ENCODE measurements around the gene KCNG3.
"Not testable (repeated sequence)": the region's sequence is repeated elsewhere in the genome, so short reads cannot be mapped to it uniquely, and the experiment has no call there.

Gene KCNG3

GRCh38 chr2:42407476-42407875 is 86.3 kb downstream of the KCNG3 start:
- H3F3A ChIP-seq (ENCODE audit: control insufficient read depth, insufficient read depth): no peaks in the 10 kb centered on the region
- H3K27me3 ChIP-seq (ENCODE audit: control insufficient read depth, low read length): no peaks in the 10 kb centered on the region
- no peak overlapping the region for H3K4me3 ChIP-seq (ENCODE audit: low read length)
- H4K20me1 ChIP-seq (ENCODE audit: control insufficient read depth, insufficient read depth, low read depth, low read length): no peaks in the 10 kb centered on the region
- no peaks in the 10 kb centered on the region for H3K9me2 ChIP-seq (replicated peaks; ENCODE audit: control insufficient read depth, low read length)
- TF ChIP-seq, protein P1, sequence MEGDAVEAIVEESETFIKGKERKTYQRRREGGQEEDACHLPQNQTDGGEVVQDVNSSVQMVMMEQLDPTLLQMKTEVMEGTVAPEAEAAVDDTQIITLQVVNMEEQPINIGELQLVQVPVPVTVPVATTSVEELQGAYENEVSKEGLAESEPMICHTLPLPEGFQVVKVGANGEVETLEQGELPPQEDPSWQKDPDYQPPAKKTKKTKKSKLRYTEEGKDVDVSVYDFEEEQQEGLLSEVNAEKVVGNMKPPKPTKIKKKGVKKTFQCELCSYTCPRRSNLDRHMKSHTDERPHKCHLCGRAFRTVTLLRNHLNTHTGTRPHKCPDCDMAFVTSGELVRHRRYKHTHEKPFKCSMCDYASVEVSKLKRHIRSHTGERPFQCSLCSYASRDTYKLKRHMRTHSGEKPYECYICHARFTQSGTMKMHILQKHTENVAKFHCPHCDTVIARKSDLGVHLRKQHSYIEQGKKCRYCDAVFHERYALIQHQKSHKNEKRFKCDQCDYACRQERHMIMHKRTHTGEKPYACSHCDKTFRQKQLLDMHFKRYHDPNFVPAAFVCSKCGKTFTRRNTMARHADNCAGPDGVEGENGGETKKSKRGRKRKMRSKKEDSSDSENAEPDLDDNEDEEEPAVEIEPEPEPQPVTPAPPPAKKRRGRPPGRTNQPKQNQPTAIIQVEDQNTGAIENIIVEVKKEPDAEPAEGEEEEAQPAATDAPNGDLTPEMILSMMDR (IDR thresholded peaks at IDR 0.05; ENCODE audit: low read depth, low read length, poor library complexity, severe bottlenecking): no peak
- no peak for TF ChIP-seq EZH2phosphoT487 (IDR thresholded peaks at IDR 0.05; ENCODE audit: borderline replicate concordance, low read length)
- H3K79me2 ChIP-seq (ENCODE audit: control insufficient read depth, low read length): no peaks in the 10 kb centered on the region
- no peak overlapping the region for H3K27ac ChIP-seq (ENCODE audit: low read depth, low read length)
- no peaks in the 10 kb centered on the region for H3K9me3 ChIP-seq (ENCODE audit: control insufficient read depth, insufficient read depth, low read length)
- H3K36me3 ChIP-seq (ENCODE audit: control insufficient read depth, low read length): no peaks in the 10 kb centered on the region
- H3K4me2 ChIP-seq (ENCODE audit: low read length): no peak overlapping the region
- no peaks in the 10 kb centered on the region for H3K4me1 ChIP-seq (ENCODE audit: control insufficient read depth, low read length)

- H4K20me1 ChIP-seq (ENCODE audit: control insufficient read depth, insufficient read depth, low read depth, low read length): no peaks in the 10 kb centered on the region
- no peak overlapping the region for H3K4me3 ChIP-seq (ENCODE audit: low read length)
- no peak for TF ChIP-seq EZH2phosphoT487 (IDR thresholded peaks at IDR 0.05; ENCODE audit: borderline replicate concordance, low read length)
- TF ChIP-seq, protein P1 (IDR thresholded peaks at IDR 0.05; ENCODE audit: low read depth, low read length, poor library complexity, severe bottlenecking): no peak
- peaks cover 3% of the 10 kb centered on the region for H3K27me3 ChIP-seq (ENCODE audit: control insufficient read depth, low read length)
- no peaks in the 10 kb centered on the region for H3K4me1 ChIP-seq (ENCODE audit: control insufficient read depth, low read length)
- H3K36me3 ChIP-seq (ENCODE audit: control insufficient read depth, low read length): no peaks in the 10 kb centered on the region
- no peaks in the 10 kb centered on the region for H3K9me3 ChIP-seq (ENCODE audit: control insufficient read depth, insufficient read depth, low read length)
- no peaks in the 10 kb centered on the region for H3K79me2 ChIP-seq (ENCODE audit: control insufficient read depth, low read length)
- no peak overlapping the region for H3K27ac ChIP-seq (ENCODE audit: low read depth, low read length)
- H3K9me2 ChIP-seq (replicated peaks; ENCODE audit: control insufficient read depth, low read length): no peaks in the 10 kb centered on the region
- H3F3A ChIP-seq (ENCODE audit: control insufficient read depth, insufficient read depth): no peaks in the 10 kb centered on the region
- no peak overlapping the region for H3K4me2 ChIP-seq (ENCODE audit: low read length)
These were observed 89.1 kb downstream of the KCNG3 start for GRCh38 chr2:42404676-42405075.

DNA sequence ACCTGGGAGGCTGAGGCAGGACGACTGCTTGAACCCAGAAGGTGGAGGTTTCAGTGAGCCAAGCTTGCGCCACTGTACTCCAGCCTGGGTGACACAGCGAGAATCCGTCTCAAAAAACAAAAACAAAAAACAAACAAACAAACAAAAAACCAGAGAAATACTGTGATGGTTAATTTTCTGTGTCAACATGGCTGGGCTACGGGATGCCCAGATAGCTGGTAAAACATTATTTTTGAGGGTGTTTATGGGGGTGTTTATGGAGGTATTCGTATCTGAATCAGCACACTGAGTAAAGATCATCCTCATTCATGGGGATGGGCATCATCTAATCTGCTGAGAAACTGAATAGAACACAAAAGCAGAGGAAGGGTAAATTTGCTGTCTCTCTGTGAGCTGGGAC is 92.0 kb downstream of the KCNG3 start:
- peaks cover 3% of the 10 kb centered on the region for H3K27me3 ChIP-seq (ENCODE audit: control insufficient read depth, low read length)
- H3K4me3 ChIP-seq (ENCODE audit: low read length): no peak overlapping the region
- no peaks in the 10 kb centered on the region for H3F3A ChIP-seq (ENCODE audit: control insufficient read depth, insufficient read depth)
- no peaks in the 10 kb centered on the region for H3K4me1 ChIP-seq (ENCODE audit: control insufficient read depth, low read length)
- no peak overlapping the region for H3K4me2 ChIP-seq (ENCODE audit: low read length)
- H3K36me3 ChIP-seq (ENCODE audit: control insufficient read depth, low read length): no peaks in the 10 kb centered on the region
- no peaks in the 10 kb centered on the region for H3K9me3 ChIP-seq (ENCODE audit: control insufficient read depth, insufficient read depth, low read length)
- TF ChIP-seq, protein P1 (IDR thresholded peaks at IDR 0.05; ENCODE audit: low read depth, low read length, poor library complexity, severe bottlenecking): no peak
- TF ChIP-seq EZH2phosphoT487 (IDR thresholded peaks at IDR 0.05; ENCODE audit: borderline replicate concordance, low read length): no peak
- no peaks in the 10 kb centered on the region for H4K20me1 ChIP-seq (ENCODE audit: control insufficient read depth, insufficient read depth, low read depth, low read length)
- H3K9me2 ChIP-seq (replicated peaks; ENCODE audit: control insufficient read depth, low read length): no peaks in the 10 kb centered on the region
- H3K27ac ChIP-seq (ENCODE audit: low read depth, low read length): no peak overlapping the region
- no peaks in the 10 kb centered on the region for H3K79me2 ChIP-seq (ENCODE audit: control insufficient read depth, low read length)

DNA sequence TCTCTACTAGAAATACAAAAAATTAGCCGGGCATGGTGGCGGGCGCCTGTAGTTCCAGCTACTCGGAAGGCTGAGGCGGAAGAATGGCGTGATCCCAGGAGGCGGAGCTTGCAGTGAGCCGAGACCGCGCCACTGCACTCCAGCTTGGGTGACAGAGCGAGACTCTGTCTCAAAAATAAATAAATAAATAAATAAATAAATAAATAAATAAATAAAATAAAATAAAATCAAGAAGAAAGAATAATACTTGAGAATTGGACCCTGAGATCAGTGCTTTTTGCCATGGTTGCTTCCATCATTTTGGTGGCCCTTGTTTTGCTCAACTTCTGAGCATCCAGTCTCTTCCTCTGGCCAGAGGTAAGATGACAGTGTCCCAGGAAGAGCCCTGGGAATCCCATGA is 95.7 kb downstream of the KCNG3 start:
- H3K9me3 ChIP-seq (ENCODE audit: control insufficient read depth, insufficient read depth, low read length); H3K36me3 ChIP-seq (ENCODE audit: control insufficient read depth, low read length); H3F3A ChIP-seq (ENCODE audit: control insufficient read depth, insufficient read depth); H3K9me2 ChIP-seq (replicated peaks; ENCODE audit: control insufficient read depth, low read length); H3K4me3 ChIP-seq (ENCODE audit: low read length); H3K79me2 ChIP-seq (ENCODE audit: control insufficient read depth, low read length); H4K20me1 ChIP-seq (ENCODE audit: control insufficient read depth, insufficient read depth, low read depth, low read length); H3K27ac ChIP-seq (ENCODE audit: low read depth, low read length); H3K4me2 ChIP-seq (ENCODE audit: low read length); H3K4me1 ChIP-seq (ENCODE audit: control insufficient read depth, low read length); H3K27me3 ChIP-seq (ENCODE audit: control insufficient read depth, low read length): not testable (repeated sequence)

- H3K36me3 ChIP-seq (ENCODE audit: control insufficient read depth, low read length); H3K4me3 ChIP-seq (ENCODE audit: low read length); H3F3A ChIP-seq (ENCODE audit: control insufficient read depth, insufficient read depth); H3K27ac ChIP-seq (ENCODE audit: low read depth, low read length); H3K4me2 ChIP-seq (ENCODE audit: low read length); H3K27me3 ChIP-seq (ENCODE audit: control insufficient read depth, low read length); H3K9me2 ChIP-seq (replicated peaks; ENCODE audit: control insufficient read depth, low read length); H3K4me1 ChIP-seq (ENCODE audit: control insufficient read depth, low read length); H3K9me3 ChIP-seq (ENCODE audit: control insufficient read depth, insufficient read depth, low read length); H4K20me1 ChIP-seq (ENCODE audit: control insufficient read depth, insufficient read depth, low read depth, low read length); H3K79me2 ChIP-seq (ENCODE audit: control insufficient read depth, low read length): not testable (repeated sequence)
These were observed 100.5 kb downstream of the KCNG3 start for GRCh38 chr2:42393320-42393719.
